GM06990 (cell line): ENCODE results near the gene RAB8A.
A peak's percentile ranks its signal among the peaks of the same experiment; 100 is the strongest.

Experiments
- DNase-seq: peaks from one replicate; pipeline ENCODE4 v3.0.0-alpha.2; 2011; ENCODE audit not compliant: insufficient read length; ENCODE audit errors: extremely low read depth
- H3K27me3 ChIP-seq: replicated peaks from 2 replicates; pipeline ENCODE4 v1.6.0; 2011; ENCODE audit warnings: low read length; ENCODE audit not compliant: control insufficient read depth, insufficient read depth
- H3K36me3 ChIP-seq: 2 replicates; pipeline ENCODE4 v1.5.1; 2011; ENCODE audit warnings: low read length; ENCODE audit not compliant: control insufficient read depth, insufficient read depth
- H3K4me3 ChIP-seq: replicated peaks from 2 replicates; pipeline ENCODE4 v1.5.1; 2011; ENCODE audit warnings: low read depth, mild to moderate bottlenecking, control low read depth, low read length
- CTCF ChIP-seq: IDR thresholded peaks from 2 replicates; pipeline ENCODE4 v1.5.1; 2011; ENCODE audit warnings: low read length, control low read depth, mild to moderate bottlenecking, inconsistent platforms; ENCODE audit not compliant: insufficient read depth, poor library complexity, severe bottlenecking

Gene RAB8A

GRCh38 chr19:16131648-16132047 lies 20.0 kb downstream of the RAB8A start:
- DNase-seq = no peak
- Histone ChIP-seq H3K4me3 (no peak overlapping the region), H3K36me3 (peaks cover 52% of the 10 kb centered on the region), H3K27me3 (no peaks in the 10 kb centered on the region)
- no peak for TF ChIP-seq CTCF

GRCh38 chr19:16133818-16134217 lies 22.1 kb downstream of the RAB8A start:
- Histone ChIP-seq H3K27me3 (no peaks in the 10 kb centered on the region), H3K4me3 (no peak overlapping the region), H3K36me3 (peaks cover 32% of the 10 kb centered on the region)
- DNase-seq = no peak
- no peak for TF ChIP-seq CTCF

- DNase-seq = peak; percentile 56
- TF ChIP-seq CTCF = no peak
- peaks cover 25% of the 10 kb centered on the region for H3K36me3 ChIP-seq
- H3K4me3 ChIP-seq = no peak overlapping the region
- no peaks in the 10 kb centered on the region for H3K27me3 ChIP-seq
These were observed 22.8 kb downstream of the RAB8A start for GRCh38 chr19:16134510-16134909.

GRCh38 chr19:16135430-16136127 lies 23.9 kb downstream of the RAB8A start:
- H3K27me3 ChIP-seq = no peaks in the 10 kb centered on the region
- TF ChIP-seq CTCF = no peak
- no peak overlapping the region for H3K4me3 ChIP-seq
- no peak for DNase-seq
- H3K36me3 ChIP-seq = peaks cover 21% of the 10 kb centered on the region

GRCh38 chr19:16136185-16136999 lies 24.7 kb downstream of the RAB8A start:
- Histone ChIP-seq H3K36me3 (peaks cover 21% of the 10 kb centered on the region), H3K4me3 (no peak overlapping the region), H3K27me3 (no peaks in the 10 kb centered on the region)
- no peak for TF ChIP-seq CTCF
- no peak for DNase-seq
